Measurements from ENCODE around the gene GUCA2B.

GUCA2B gene

GRCh38 chr1:42189931-42190853 lies 37.0 kb downstream of the GUCA2B start:
- no peak for DNase-seq (ENCODE audit: low read depth in 2 of 2)

- no peak for DNase-seq (ENCODE audit: low read depth in 2 of 2)
These were observed 38.1 kb downstream of the GUCA2B start for GRCh38 chr1:42191319-42191718.

GRCh38 chr1:42192106-42192505 lies 38.9 kb downstream of the GUCA2B start:
- DNase-seq (ENCODE audit: low read depth in 2 of 2), result no peak

- DNase-seq (ENCODE audit: low read depth in 2 of 2), result no peak
These were observed 42.6 kb downstream of the GUCA2B start for GRCh38 chr1:42195841-42196240.

- DNase-seq (ENCODE audit: low read depth in 2 of 2), result no peak
These were observed 45.0 kb downstream of the GUCA2B start for GRCh38 chr1:42198251-42198650.

- DNase-seq (ENCODE audit: low read depth in 2 of 2), result no peak
These were observed 48.8 kb downstream of the GUCA2B start for GRCh38 chr1:42201986-42202385.
